ENCODE measurements around the gene SDK1.

The SDK1 gene

GRCh38 chr7:3464900-3465622 lies 164.0 kb downstream of the SDK1 start:
- ATAC-seq (replicated peaks; ENCODE audit: extremely low read depth, poor library complexity, severe bottlenecking): peak; percentile 73

GRCh38 chr7:3466261-3466660 lies 165.2 kb downstream of the SDK1 start:
- Mint-ChIP-seq H3K9me3 (no peaks in the 10 kb centered on the region), H3K27ac (ENCODE audit: low read depth) (no peak overlapping the region), H3K36me3 (ENCODE audit: insufficient read depth) (peaks cover under 1% of the 10 kb centered on the region), H3K4me1 (peaks cover 31% of the 10 kb centered on the region), H3K27me3 (no peaks in the 10 kb centered on the region), H3K4me3 (no peak overlapping the region)
- ATAC-seq (replicated peaks; ENCODE audit: extremely low read depth, poor library complexity, severe bottlenecking) (no peak), DNase-seq (ENCODE audit: low spot score in 2 of 2) (no peak)

More at GRCh38 chr7:3464900-3465622, 164.0 kb downstream of the SDK1 start:
- H3K4me3 Mint-ChIP-seq: no peak overlapping the region
- H3K9me3 Mint-ChIP-seq: no peaks in the 10 kb centered on the region
- H3K27me3 Mint-ChIP-seq: no peaks in the 10 kb centered on the region
- peak overlapping the region; percentile 55 for H3K27ac Mint-ChIP-seq (ENCODE audit: low read depth)
- peak in 1 of 2 donors; percentile 57 for DNase-seq (ENCODE audit: low spot score in 2 of 2)
- no peaks in the 10 kb centered on the region for H3K36me3 Mint-ChIP-seq (ENCODE audit: insufficient read depth)
- peaks cover 33% of the 10 kb centered on the region for H3K4me1 Mint-ChIP-seq

DNA sequence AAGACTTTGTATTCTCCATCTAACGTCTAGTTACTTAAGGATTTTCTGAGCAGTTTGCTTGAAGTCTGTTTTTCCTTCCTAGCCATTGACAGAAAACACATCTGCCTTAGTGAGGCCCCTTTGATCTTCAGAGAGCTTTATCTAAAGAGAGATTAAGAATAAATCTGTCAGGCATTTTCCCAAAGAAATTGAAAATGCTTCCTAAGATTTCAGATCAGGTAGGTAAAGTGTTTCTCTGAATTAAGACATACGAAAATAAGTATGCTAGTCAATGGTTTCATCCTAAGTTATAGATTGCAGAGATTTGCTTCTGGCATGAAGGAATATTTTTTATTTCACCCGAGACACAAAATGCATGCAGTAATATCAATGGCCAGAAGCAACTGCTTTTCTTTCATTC lies 168.6 kb downstream of the SDK1 start:
- Mint-ChIP-seq H3K27me3 (no peaks in the 10 kb centered on the region), H3K4me3 (no peak overlapping the region), H3K36me3 (ENCODE audit: insufficient read depth) (peaks cover 2% of the 10 kb centered on the region), H3K27ac (ENCODE audit: low read depth) (no peak overlapping the region), H3K4me1 (peaks cover 11% of the 10 kb centered on the region), H3K9me3 (no peaks in the 10 kb centered on the region)
- ATAC-seq (replicated peaks; ENCODE audit: extremely low read depth, poor library complexity, severe bottlenecking) (no peak), DNase-seq (ENCODE audit: low spot score in 2 of 2) (no peak)

GRCh38 chr7:3480197-3480596 lies 179.1 kb downstream of the SDK1 start:
- Mint-ChIP-seq H3K4me1 (no peaks in the 10 kb centered on the region), H3K27me3 (peaks cover 13% of the 10 kb centered on the region), H3K4me3 (no peak overlapping the region), H3K27ac (ENCODE audit: low read depth) (no peak overlapping the region), H3K36me3 (ENCODE audit: insufficient read depth) (no peaks in the 10 kb centered on the region), H3K9me3 (no peaks in the 10 kb centered on the region)
- ATAC-seq (replicated peaks; ENCODE audit: extremely low read depth, poor library complexity, severe bottlenecking) (no peak), DNase-seq (ENCODE audit: low spot score in 2 of 2) (no peak)

DNA sequence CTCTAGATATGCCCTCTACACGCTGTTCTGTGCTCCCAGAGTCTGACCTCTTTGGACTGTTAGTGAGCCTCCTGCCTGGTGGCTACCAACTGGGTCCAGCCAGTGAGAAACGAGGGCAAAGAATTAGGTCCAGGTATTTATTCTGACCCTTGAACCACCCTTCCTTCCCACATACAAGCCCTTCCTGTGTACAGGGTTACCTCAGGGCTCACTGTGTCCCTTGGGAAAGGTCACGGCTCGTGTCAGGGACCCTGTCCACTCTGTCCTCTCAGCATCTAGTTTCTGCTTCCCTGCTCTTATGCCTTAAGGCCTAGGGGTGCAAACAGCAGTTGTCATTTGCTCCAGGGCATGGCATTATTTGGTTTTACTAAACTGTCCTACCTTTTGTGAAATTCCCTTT lies 180.4 kb downstream of the SDK1 start:
- no peak overlapping the region for H3K4me3 Mint-ChIP-seq
- H3K27ac Mint-ChIP-seq (ENCODE audit: low read depth): no peak overlapping the region
- H3K27me3 Mint-ChIP-seq: peaks cover 13% of the 10 kb centered on the region
- no peaks in the 10 kb centered on the region for H3K36me3 Mint-ChIP-seq (ENCODE audit: insufficient read depth)
- H3K9me3 Mint-ChIP-seq: no peaks in the 10 kb centered on the region
- no peak for DNase-seq (ENCODE audit: low spot score in 2 of 2)
- H3K4me1 Mint-ChIP-seq: no peaks in the 10 kb centered on the region
- no peak for ATAC-seq (replicated peaks; ENCODE audit: extremely low read depth, poor library complexity, severe bottlenecking)

- no peak overlapping the region for H3K4me3 Mint-ChIP-seq
- no peak overlapping the region for H3K27ac Mint-ChIP-seq (ENCODE audit: low read depth)
- no peaks in the 10 kb centered on the region for H3K9me3 Mint-ChIP-seq
- DNase-seq (ENCODE audit: low spot score in 2 of 2) (no peak), ATAC-seq (replicated peaks; ENCODE audit: extremely low read depth, poor library complexity, severe bottlenecking) (no peak)
- H3K36me3 Mint-ChIP-seq (ENCODE audit: insufficient read depth): no peaks in the 10 kb centered on the region
- peaks cover 13% of the 10 kb centered on the region for H3K27me3 Mint-ChIP-seq
- no peaks in the 10 kb centered on the region for H3K4me1 Mint-ChIP-seq
These were observed 181.3 kb downstream of the SDK1 start for GRCh38 chr7:3482147-3482921.

DNA sequence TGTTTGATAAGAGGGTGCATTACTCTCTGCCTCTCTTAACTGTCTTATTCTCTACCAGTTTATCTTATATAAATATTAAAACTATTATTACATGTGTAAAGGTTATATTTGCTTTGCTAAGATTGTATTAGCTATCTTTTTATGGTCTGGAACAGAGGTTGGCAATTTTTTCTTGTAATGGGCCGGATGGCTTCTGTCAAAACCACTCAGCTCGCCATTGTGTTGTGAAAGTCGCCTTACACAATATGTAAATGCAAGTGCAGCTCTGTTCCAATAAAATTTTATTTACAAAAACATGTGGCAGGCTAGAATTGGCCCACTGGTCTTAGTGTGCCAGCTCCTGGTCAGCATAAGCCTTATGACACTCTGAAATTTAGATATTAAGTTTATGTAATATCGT lies 185.8 kb downstream of the SDK1 start:
- Mint-ChIP-seq H3K9me3 (no peaks in the 10 kb centered on the region), H3K36me3 (ENCODE audit: insufficient read depth) (no peaks in the 10 kb centered on the region), H3K27ac (ENCODE audit: low read depth) (no peak overlapping the region), H3K4me3 (no peak overlapping the region), H3K4me1 (peaks cover 2% of the 10 kb centered on the region), H3K27me3 (peaks cover 13% of the 10 kb centered on the region)
- ATAC-seq (replicated peaks; ENCODE audit: extremely low read depth, poor library complexity, severe bottlenecking) (no peak), DNase-seq (ENCODE audit: low spot score in 2 of 2) (no peak)

- no peaks in the 10 kb centered on the region for H3K36me3 Mint-ChIP-seq (ENCODE audit: insufficient read depth)
- peaks cover 13% of the 10 kb centered on the region for H3K27me3 Mint-ChIP-seq
- H3K4me1 Mint-ChIP-seq: peaks cover 5% of the 10 kb centered on the region
- H3K9me3 Mint-ChIP-seq: no peaks in the 10 kb centered on the region
- no peak for DNase-seq (ENCODE audit: low spot score in 2 of 2)
- no peak for ATAC-seq (replicated peaks; ENCODE audit: extremely low read depth, poor library complexity, severe bottlenecking)
- H3K4me3 Mint-ChIP-seq: no peak overlapping the region
- no peak overlapping the region for H3K27ac Mint-ChIP-seq (ENCODE audit: low read depth)
These were observed 187.8 kb downstream of the SDK1 start for GRCh38 chr7:3488829-3489228.

DNA sequence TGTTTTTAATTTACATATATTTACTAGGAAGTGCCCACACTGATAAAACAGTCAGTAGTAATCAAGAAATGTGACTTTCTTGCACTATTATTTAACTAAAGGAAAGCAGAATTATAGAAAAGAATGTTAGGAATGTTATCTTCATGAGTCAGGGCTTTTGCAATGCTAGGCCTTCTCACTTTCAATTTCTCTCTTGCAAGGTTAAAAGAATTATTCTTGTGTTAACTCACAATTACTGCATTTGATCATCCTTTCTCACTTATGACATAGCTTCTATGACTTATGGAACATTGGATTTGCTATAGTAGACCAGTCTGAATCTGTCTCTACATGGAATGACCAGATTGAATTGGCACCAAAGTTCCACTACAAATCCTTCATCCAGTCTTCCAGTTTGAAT lies 192.4 kb downstream of the SDK1 start:
- no peak overlapping the region for H3K4me3 Mint-ChIP-seq
- H3K4me1 Mint-ChIP-seq: peaks cover 5% of the 10 kb centered on the region
- no peak for DNase-seq (ENCODE audit: low spot score in 2 of 2)
- no peak for ATAC-seq (replicated peaks; ENCODE audit: extremely low read depth, poor library complexity, severe bottlenecking)
- H3K27ac Mint-ChIP-seq (ENCODE audit: low read depth): no peak overlapping the region
- no peaks in the 10 kb centered on the region for H3K36me3 Mint-ChIP-seq (ENCODE audit: insufficient read depth)
- no peaks in the 10 kb centered on the region for H3K9me3 Mint-ChIP-seq
- peaks cover 7% of the 10 kb centered on the region for H3K27me3 Mint-ChIP-seq

DNA sequence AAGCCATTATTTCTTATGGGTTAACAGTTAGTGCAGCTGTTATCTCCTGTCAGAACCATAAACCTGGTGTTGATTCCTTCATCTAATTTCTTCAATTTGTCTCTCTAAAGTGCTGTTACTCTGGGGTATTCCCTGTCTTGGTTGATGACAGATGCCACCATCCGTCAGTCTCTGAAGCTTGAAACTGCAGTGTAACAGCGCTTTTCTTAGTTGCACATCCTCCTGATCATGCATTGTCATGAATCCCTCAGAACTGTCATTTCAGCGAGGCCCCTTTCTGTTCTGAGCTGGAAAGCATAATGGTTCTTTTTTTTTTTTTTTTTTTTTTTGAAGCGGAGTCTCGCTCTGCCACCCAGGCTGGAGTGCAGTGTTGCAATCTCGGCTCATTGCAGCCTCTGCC lies 193.9 kb downstream of the SDK1 start:
- ATAC-seq (replicated peaks; ENCODE audit: extremely low read depth, poor library complexity, severe bottlenecking): no peak
- Mint-ChIP-seq H3K4me3 (no peak overlapping the region), H3K4me1 (peaks cover 5% of the 10 kb centered on the region), H3K36me3 (ENCODE audit: insufficient read depth) (no peaks in the 10 kb centered on the region), H3K27me3 (peaks cover 6% of the 10 kb centered on the region), H3K9me3 (peaks cover 8% of the 10 kb centered on the region), H3K27ac (ENCODE audit: low read depth) (no peak overlapping the region)
- DNase-seq (ENCODE audit: low spot score in 2 of 2): no peak

DNA sequence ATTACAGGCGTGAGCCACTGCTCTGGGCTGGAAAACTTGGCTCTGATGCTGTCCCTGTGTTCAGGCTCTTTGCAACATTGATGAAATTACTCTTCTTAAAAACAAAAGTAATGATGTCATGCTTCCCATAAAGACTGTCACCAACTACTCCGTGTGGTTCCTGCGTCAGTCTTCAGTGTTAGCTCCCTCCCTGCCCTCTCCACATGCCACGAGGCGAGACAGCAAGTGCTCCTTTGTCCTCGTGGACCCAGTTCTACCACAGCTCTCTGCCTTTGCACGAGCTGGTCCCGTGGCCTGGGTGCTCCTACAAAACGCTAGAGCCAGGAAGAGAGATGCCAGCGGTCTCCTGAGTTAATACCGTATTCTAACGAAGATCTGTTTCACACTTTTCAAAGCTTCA lies 194.5 kb downstream of the SDK1 start:
- Mint-ChIP-seq H3K4me1 (peaks cover 5% of the 10 kb centered on the region), H3K36me3 (ENCODE audit: insufficient read depth) (peaks cover 2% of the 10 kb centered on the region), H3K27me3 (peaks cover 8% of the 10 kb centered on the region), H3K27ac (ENCODE audit: low read depth) (no peak overlapping the region), H3K4me3 (no peak overlapping the region), H3K9me3 (peaks cover 13% of the 10 kb centered on the region)
- no peak for ATAC-seq (replicated peaks; ENCODE audit: extremely low read depth, poor library complexity, severe bottlenecking)
- DNase-seq (ENCODE audit: low spot score in 2 of 2): no peak

DNA sequence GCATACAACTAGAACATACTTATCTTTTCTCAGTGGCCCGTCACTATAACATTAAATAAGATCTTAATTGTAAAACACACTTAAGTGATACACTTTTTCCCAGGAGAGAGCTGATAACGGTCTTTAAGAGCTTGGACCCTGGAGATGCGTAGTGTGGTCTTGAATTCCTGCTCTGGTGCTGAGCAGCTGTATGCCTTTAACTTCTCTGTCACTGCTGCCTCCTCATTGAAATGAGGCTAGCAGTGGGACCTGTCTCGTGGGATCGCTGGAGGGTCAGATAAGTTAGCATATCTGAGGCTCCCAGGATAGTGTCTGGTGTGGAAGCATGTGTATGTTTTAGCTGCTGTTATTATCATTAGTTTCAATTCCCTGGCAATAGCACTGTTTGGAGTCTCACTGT lies 194.9 kb downstream of the SDK1 start:
- H3K4me3 Mint-ChIP-seq: no peak overlapping the region
- peaks cover 17% of the 10 kb centered on the region for H3K9me3 Mint-ChIP-seq
- H3K36me3 Mint-ChIP-seq (ENCODE audit: insufficient read depth): peaks cover 2% of the 10 kb centered on the region
- ATAC-seq (replicated peaks; ENCODE audit: extremely low read depth, poor library complexity, severe bottlenecking) (no peak), DNase-seq (ENCODE audit: low spot score in 2 of 2) (no peak)
- H3K27ac Mint-ChIP-seq (ENCODE audit: low read depth): no peak overlapping the region
- peaks cover 12% of the 10 kb centered on the region for H3K27me3 Mint-ChIP-seq
- peaks cover 5% of the 10 kb centered on the region for H3K4me1 Mint-ChIP-seq

GRCh38 chr7:3497796-3498195 lies 196.7 kb downstream of the SDK1 start:
- no peak for DNase-seq (ENCODE audit: low spot score in 2 of 2)
- Mint-ChIP-seq H3K27me3 (peaks cover 16% of the 10 kb centered on the region), H3K27ac (ENCODE audit: low read depth) (no peak overlapping the region), H3K36me3 (ENCODE audit: insufficient read depth) (peaks cover 2% of the 10 kb centered on the region), H3K4me3 (no peak overlapping the region), H3K9me3 (peaks cover 20% of the 10 kb centered on the region), H3K4me1 (no peaks in the 10 kb centered on the region)
- ATAC-seq (replicated peaks; ENCODE audit: extremely low read depth, poor library complexity, severe bottlenecking): no peak

All from central memory CD8-positive, alpha-beta T cell (primary cell).